H9 (cell line): ENCODE measurements around the gene B4GAT1. TPM values are rescaled to one million over a fixed set of nuclear protein-coding genes. Genes with fewer than 3 reads are reported as not detected.

Experiments
- DNase-seq: peaks from one replicate; pipeline ENCODE4 v3.0.0-alpha.2; 2017
- H2AFZ ChIP-seq: one replicate; pipeline ENCODE4 v1.6.1; 2013; ENCODE audit warnings: mild to moderate bottlenecking, low read length, control low read depth, moderate library complexity
- H2AK5ac ChIP-seq: 2 replicates; pipeline ENCODE4 v1.6.1; 2013; ENCODE audit warnings: low read length, control low read depth, mixed read lengths; ENCODE audit not compliant: insufficient read length
- H2BK120ac ChIP-seq: one replicate; pipeline ENCODE4 v1.6.1; 2013; ENCODE audit warnings: low read depth, mild to moderate bottlenecking, low read length, control low read depth, inconsistent platforms; ENCODE audit not compliant: poor library complexity, severe bottlenecking
- H2BK12ac ChIP-seq: 2 replicates; pipeline ENCODE4 v1.6.1; 2013; ENCODE audit warnings: low read length, control low read depth, mixed read lengths, low read depth; ENCODE audit not compliant: insufficient read length
- H2BK15ac ChIP-seq: 2 replicates; pipeline ENCODE4 v1.6.1; 2013; ENCODE audit warnings: low read depth, low read length, control low read depth
- H2BK20ac ChIP-seq: one replicate; pipeline ENCODE4 v1.6.1; 2013; ENCODE audit warnings: low read depth, mild to moderate bottlenecking, low read length, control low read depth, inconsistent platforms; ENCODE audit not compliant: poor library complexity, severe bottlenecking
- H2BK5ac ChIP-seq: 2 replicates; pipeline ENCODE4 v1.6.1; 2013; ENCODE audit warnings: low read length, control low read depth, mixed read lengths; ENCODE audit not compliant: insufficient read length
- H3K14ac ChIP-seq: 2 replicates; pipeline ENCODE4 v1.6.1; 2013; ENCODE audit warnings: low read length, control low read depth; ENCODE audit not compliant: insufficient read depth
- H3K18ac ChIP-seq: 2 replicates; pipeline ENCODE4 v1.6.1; 2013; ENCODE audit warnings: low read depth, mild to moderate bottlenecking, mixed read lengths, low read length, control low read depth; ENCODE audit not compliant: insufficient read length
- H3K23ac ChIP-seq: 2 replicates; pipeline ENCODE4 v1.6.1; 2013; ENCODE audit warnings: low read length, control low read depth, mixed read lengths, low read depth; ENCODE audit not compliant: insufficient read length
- H3K23me2 ChIP-seq: 2 replicates; pipeline ENCODE4 v1.6.1; 2013; ENCODE audit warnings: low read depth, mild to moderate bottlenecking, mixed read lengths, low read length, control low read depth; ENCODE audit not compliant: insufficient read length, poor library complexity, severe bottlenecking
- H3K27ac ChIP-seq: 2 replicates; pipeline ENCODE4 v1.5.1; 2013; ENCODE audit warnings: low read length, control low read depth, mixed read lengths, low read depth; ENCODE audit not compliant: insufficient read length
- H3K27me3 ChIP-seq: 2 replicates; pipeline ENCODE4 v1.6.1; 2013; ENCODE audit warnings: low read length, control low read depth, inconsistent platforms; ENCODE audit not compliant: insufficient read depth
- H3K4ac ChIP-seq: 2 replicates; pipeline ENCODE4 v1.6.1; 2013; ENCODE audit warnings: low read depth, mild to moderate bottlenecking, control low read depth, inconsistent platforms, low read length, moderate library complexity
- H3K4me1 ChIP-seq: 2 replicates; pipeline ENCODE4 v1.6.1; 2013; ENCODE audit warnings: low read length, control low read depth, inconsistent platforms; ENCODE audit not compliant: insufficient read depth
- H3K4me2 ChIP-seq: 2 replicates; pipeline ENCODE4 v1.6.1; 2013; ENCODE audit warnings: low read length, control low read depth, mixed read lengths; ENCODE audit not compliant: insufficient read length, insufficient read depth
- H3K56ac ChIP-seq: 2 replicates; pipeline ENCODE4 v1.6.1; 2013; ENCODE audit warnings: low read depth, mild to moderate bottlenecking, mixed read lengths, low read length, control low read depth; ENCODE audit not compliant: insufficient read length
- H3K79me1 ChIP-seq: 2 replicates; pipeline ENCODE4 v1.6.1; 2013; ENCODE audit warnings: low read depth, mild to moderate bottlenecking, moderate library complexity, low read length, control low read depth, inconsistent platforms; ENCODE audit not compliant: insufficient read depth, poor library complexity, severe bottlenecking
- H3K79me2 ChIP-seq: 2 replicates; pipeline ENCODE4 v1.6.1; 2013; ENCODE audit warnings: low read length, control low read depth, inconsistent platforms; ENCODE audit not compliant: insufficient read depth
- H3K9ac ChIP-seq: 2 replicates; pipeline ENCODE4 v1.6.1; 2013; ENCODE audit warnings: low read length, control low read depth, mixed read lengths; ENCODE audit not compliant: insufficient read length; ENCODE audit errors: extremely low read depth
- H3K9me3 ChIP-seq: one replicate; pipeline ENCODE4 v1.6.1; 2013; ENCODE audit warnings: low read depth, low read length, inconsistent platforms; ENCODE audit not compliant: control insufficient read depth
- H3T11ph ChIP-seq: one replicate; pipeline ENCODE4 v1.6.1; 2013; ENCODE audit warnings: mild to moderate bottlenecking, low read length, control low read depth, inconsistent platforms
- H4K20me1 ChIP-seq: one replicate; pipeline ENCODE4 v1.6.1; 2013; ENCODE audit not compliant: control insufficient read depth, insufficient read length, insufficient read depth
- H4K5ac ChIP-seq: 2 replicates; pipeline ENCODE4 v1.6.1; 2013; ENCODE audit warnings: low read depth, mild to moderate bottlenecking, mixed read lengths, low read length, control low read depth; ENCODE audit not compliant: insufficient read length
- H4K8ac ChIP-seq: replicated peaks from 2 replicates; pipeline ENCODE4 v1.6.1; 2013; ENCODE audit warnings: low read length, control low read depth, mixed read lengths, low read depth; ENCODE audit not compliant: insufficient read length
- H4K91ac ChIP-seq: 2 replicates; pipeline ENCODE4 v1.6.1; 2013; ENCODE audit warnings: low read depth, mild to moderate bottlenecking, moderate library complexity, mixed read lengths, low read length, control low read depth; ENCODE audit not compliant: insufficient read length
- H3K27ac Mint-ChIP-seq, 3 experiments: 2 replicates in 2 of 3; 3 replicates in 1 of 3; pipeline ENCODE4 v1.8.0; 2020 to 2021; ENCODE audit warnings: mixed read lengths in 3 of 3, mild to moderate bottlenecking in 1 of 3, moderate library complexity in 1 of 3
- H3K27me3 Mint-ChIP-seq: 2 replicates; pipeline ENCODE4 v1.8.0; 2021; ENCODE audit warnings: low read depth, mild to moderate bottlenecking, moderate library complexity, mixed read lengths
- H3K36me3 Mint-ChIP-seq, 3 experiments: 2 replicates in 2 of 3; 3 replicates in 1 of 3; pipeline ENCODE4 v1.8.0; 2020 to 2021; ENCODE audit warnings: low read depth in 3 of 3, mixed read lengths in 3 of 3; ENCODE audit not compliant: insufficient read depth in 1 of 3
- H3K4me1 Mint-ChIP-seq, 2 experiments: 2 replicates each; pipeline ENCODE4 v1.8.0; 2020; ENCODE audit warnings: mixed read lengths in 2 of 2
- H3K4me3 Mint-ChIP-seq, 2 experiments: 2 replicates in 1 of 2; 3 replicates in 1 of 2; pipeline ENCODE4 v1.8.0; 2020 to 2021; ENCODE audit warnings: mild to moderate bottlenecking in 2 of 2, mixed read lengths in 2 of 2, moderate library complexity in 1 of 2
- H3K9me3 Mint-ChIP-seq, 2 experiments: 2 replicates in 1 of 2; 3 replicates in 1 of 2; pipeline ENCODE4 v1.8.0; 2020; ENCODE audit warnings: mild to moderate bottlenecking in 2 of 2, mixed read lengths in 2 of 2, moderate library complexity in 1 of 2
- WGBS: extraction: QIAGEN DNeasy Blood & Tissue Kit; methylation state at CpG from one replicate; pipeline ENCODE4 v1.1.7; 2013; ENCODE audit warnings: missing lambda C conversion rate, low lambda C conversion rate, mixed read lengths; ENCODE audit not compliant: insufficient read length; ENCODE audit errors: extremely low coverage; 5-methylcytosine and 5-hydroxymethylcytosine counted together
- total RNA-seq: library from RNA; stranded (reverse); gene quantifications from 2 replicates; pipeline ENCODE4 v1.2.1, GENCODE V29; 2021
- TF ChIP-seq, protein P1 (sequence below): fragments of 200-600 bp; sonication (generic); conservative IDR thresholded peaks from 3 replicates; pipeline ENCODE4 v1.8.0; 2021; ENCODE audit warnings: antibody characterized with exemption, mild to moderate bottlenecking

The B4GAT1 gene
- total RNA-seq, 1 experiment from 2014 or later: 24.3 TPM

DNA sequence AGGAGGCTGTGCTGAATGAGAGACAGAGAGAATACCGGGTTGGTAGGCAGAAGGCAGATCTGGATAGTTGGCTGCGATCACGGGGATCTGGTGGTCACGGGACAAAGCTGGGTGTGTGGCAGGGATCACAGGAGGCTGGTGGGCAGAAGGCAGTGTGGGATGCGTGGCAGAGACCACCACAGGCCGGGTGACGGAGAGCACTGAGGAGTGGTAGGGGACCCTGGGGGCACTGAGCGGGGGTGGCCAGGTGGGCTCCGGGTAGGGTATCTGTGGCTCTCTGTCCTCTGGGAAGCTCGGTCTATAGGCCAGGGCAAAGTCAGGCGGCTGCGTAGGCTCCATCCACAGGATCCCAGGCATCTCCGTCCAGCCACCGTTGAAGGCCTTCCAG, 31.9 kb downstream of the B4GAT1 start:
- H3K27me3 Mint-ChIP-seq: peaks cover 27% of the 10 kb centered on the region
- H3K4me3 Mint-ChIP-seq: peak overlapping the region in 1 of 2 experiments; percentile 49; a peak in 3 of 5 replicates
- no peak overlapping the region for H3T11ph ChIP-seq
- no peak overlapping the region for H2BK12ac ChIP-seq
- no peak overlapping the region for H3K23ac ChIP-seq
- H4K91ac ChIP-seq: no peak overlapping the region
- H3K27me3 ChIP-seq: no peaks in the 10 kb centered on the region
- peaks cover 14 to 20% of the 10 kb centered on the region in 2 experiments for H3K9me3 Mint-ChIP-seq
- H3K4ac ChIP-seq: no peak overlapping the region
- H3K79me1 ChIP-seq: no peaks in the 10 kb centered on the region
- H2BK15ac ChIP-seq: no peak overlapping the region
- H3K4me2 ChIP-seq: no peak overlapping the region
- H3K79me2 ChIP-seq: no peaks in the 10 kb centered on the region
- H2BK5ac ChIP-seq: no peak overlapping the region
- no peak overlapping the region for H3K14ac ChIP-seq
- no peak overlapping the region for H3K9ac ChIP-seq
- TF ChIP-seq, protein P1, sequence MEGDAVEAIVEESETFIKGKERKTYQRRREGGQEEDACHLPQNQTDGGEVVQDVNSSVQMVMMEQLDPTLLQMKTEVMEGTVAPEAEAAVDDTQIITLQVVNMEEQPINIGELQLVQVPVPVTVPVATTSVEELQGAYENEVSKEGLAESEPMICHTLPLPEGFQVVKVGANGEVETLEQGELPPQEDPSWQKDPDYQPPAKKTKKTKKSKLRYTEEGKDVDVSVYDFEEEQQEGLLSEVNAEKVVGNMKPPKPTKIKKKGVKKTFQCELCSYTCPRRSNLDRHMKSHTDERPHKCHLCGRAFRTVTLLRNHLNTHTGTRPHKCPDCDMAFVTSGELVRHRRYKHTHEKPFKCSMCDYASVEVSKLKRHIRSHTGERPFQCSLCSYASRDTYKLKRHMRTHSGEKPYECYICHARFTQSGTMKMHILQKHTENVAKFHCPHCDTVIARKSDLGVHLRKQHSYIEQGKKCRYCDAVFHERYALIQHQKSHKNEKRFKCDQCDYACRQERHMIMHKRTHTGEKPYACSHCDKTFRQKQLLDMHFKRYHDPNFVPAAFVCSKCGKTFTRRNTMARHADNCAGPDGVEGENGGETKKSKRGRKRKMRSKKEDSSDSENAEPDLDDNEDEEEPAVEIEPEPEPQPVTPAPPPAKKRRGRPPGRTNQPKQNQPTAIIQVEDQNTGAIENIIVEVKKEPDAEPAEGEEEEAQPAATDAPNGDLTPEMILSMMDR: no peak
- no peak overlapping the region for H3K27ac ChIP-seq
- H3K4me1 ChIP-seq: peaks cover 2% of the 10 kb centered on the region; the same call in 1 of the 2 replicates
- H2BK120ac ChIP-seq: no peak overlapping the region
- peaks cover 12% of the 10 kb centered on the region for H3K23me2 ChIP-seq
- no peak overlapping the region for H4K8ac ChIP-seq
- peaks cover 8 to 18% (median 16%) of the 10 kb centered on the region in 3 experiments for H3K36me3 Mint-ChIP-seq
- DNase-seq: no peak
- no peak overlapping the region for H2BK20ac ChIP-seq
- H3K18ac ChIP-seq: no peak overlapping the region
- H3K56ac ChIP-seq: no peak overlapping the region
- H3K27ac Mint-ChIP-seq: peak overlapping the region in 1 of 3 experiments; percentile 91; a peak in 1 of 7 replicates
- no peak overlapping the region for H4K5ac ChIP-seq
- H3K9me3 ChIP-seq: no peaks in the 10 kb centered on the region
- no peak overlapping the region for H2AK5ac ChIP-seq
- H3K4me1 Mint-ChIP-seq: peaks cover 26 to 37% of the 10 kb centered on the region in 2 experiments
- H4K20me1 ChIP-seq: no peaks in the 10 kb centered on the region
- H2AFZ ChIP-seq: no peak overlapping the region
- WGBS: no CpG with 5 or more reads among the region's 14 CpGs
